ENCODE data around the gene SCAP. TPM values are rescaled to one million over a fixed set of nuclear protein-coding genes. Genes with fewer than 3 reads are reported as not detected.

The SCAP gene
- total RNA-seq, 1 experiment from 2014 or later = 67.6 TPM

DNA sequence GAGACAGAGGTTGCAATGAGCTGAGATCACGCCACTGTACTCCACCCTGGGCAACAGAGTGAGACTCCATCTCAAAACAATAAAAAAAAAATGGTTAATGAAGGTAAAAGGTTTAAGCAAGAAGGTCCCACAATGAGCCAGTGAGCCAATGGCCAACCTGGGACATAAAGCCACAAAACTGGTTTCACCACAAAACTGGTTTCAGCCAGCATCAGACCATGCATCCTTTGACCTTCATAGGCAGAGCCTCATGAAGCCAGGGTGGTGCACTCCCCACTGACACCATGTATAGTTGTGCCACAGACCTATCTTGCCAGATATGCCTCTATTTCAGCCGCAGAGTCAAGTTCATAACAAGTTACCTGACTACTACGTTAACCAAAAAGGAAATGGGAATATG is 41.9 kb downstream of the SCAP start:
- Histone ChIP-seq H2AFZ (ENCODE audit: low read depth, low read length, poor library complexity, severe bottlenecking) (no peak overlapping the region), H3K27me3 (ENCODE audit: insufficient read depth, low read length) (no peaks in the 10 kb centered on the region), H3K4me3 (replicated peaks in 1 of 2; ENCODE audit: low read depth in 1 of 2, low read length in 2 of 2) (no peak overlapping the region), H3K9ac (ENCODE audit: low read length) (no peak overlapping the region), H3K27ac (ENCODE audit: low read depth, low read length) (no peak overlapping the region), H4K20me1 (ENCODE audit: insufficient read depth) (peaks cover 5% of the 10 kb centered on the region; the same call in 1 of the 2 replicates), H3K4me1 (ENCODE audit: control insufficient read depth in 1 of 2, insufficient read depth in 2 of 2, low read length in 2 of 2) (peaks cover 7 to 8% of the 10 kb centered on the region in 2 experiments; a peak in 2 of 4 replicates), H3K79me2 (ENCODE audit: insufficient read depth, low read length) (peaks cover 7% of the 10 kb centered on the region; the same call in 1 of the 2 replicates), H3K36me3 (ENCODE audit: control insufficient read depth in 1 of 2, insufficient read depth in 2 of 2, low read length in 2 of 2) (peaks cover 7 to 12% of the 10 kb centered on the region in 2 experiments; a peak in 2 of 4 replicates), H3K9me3 (ENCODE audit: control insufficient read depth in 1 of 2, insufficient read depth in 1 of 2, low read depth in 1 of 2, low read length in 2 of 2) (no peaks in the 10 kb centered on the region), H3K9me2 (ENCODE audit: insufficient read depth) (no peaks in the 10 kb centered on the region), H3K4me2 (ENCODE audit: low read length) (no peak overlapping the region)
- BruUV-seq (replicated peaks) = no TSS peak
- DNase-seq (ENCODE audit: low read depth, low spot score) (no peak), ATAC-seq (no peak)
- intact Hi-C loops (cut with micrococcal nuclease) = no loop called here
- RAD21 ChIA-PET (ENCODE audit: low non-redundant PET in 1 of 2, low total read pairs in 2 of 2, uncharacterized antibody in 2 of 2, unreplicated experiment in 2 of 2) = no interaction called here
- TF ChIP-seq ZFX (IDR thresholded peaks at IDR 0.05) (no peak), RAD21 (IDR thresholded peaks at IDR 0.05; ENCODE audit: low read depth) (no peak), CEBPB (IDR thresholded peaks at IDR 0.05; ENCODE audit: low read depth) (no peak)
- POLR2A ChIA-PET = no interaction called here
- CTCF ChIA-PET = no interaction called here

DNA sequence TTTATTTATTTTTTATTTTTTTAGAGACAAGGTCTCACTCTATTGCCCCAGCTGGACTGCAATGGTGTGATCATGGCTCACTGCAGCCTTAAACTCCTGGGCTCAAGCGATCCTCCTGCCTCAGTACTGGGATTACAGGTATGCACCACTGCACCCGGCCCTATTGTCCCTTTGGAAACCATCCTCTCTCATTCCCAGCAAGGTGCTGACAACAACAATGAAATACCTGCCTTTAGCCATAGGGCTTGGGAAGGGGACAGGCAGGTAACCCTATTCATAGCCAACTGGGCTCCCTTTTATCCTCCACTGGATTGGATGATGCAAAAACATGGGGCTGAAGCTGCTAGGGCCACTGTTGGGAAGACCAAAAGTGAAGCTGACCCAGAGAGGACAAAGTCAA is 43.1 kb downstream of the SCAP start:
- no peak for ATAC-seq
- no peaks in the 10 kb centered on the region for H3K9me2 ChIP-seq (ENCODE audit: insufficient read depth)
- H4K20me1 ChIP-seq (ENCODE audit: insufficient read depth) = peaks cover 5% of the 10 kb centered on the region; the same call in 1 of the 2 replicates
- no peak overlapping the region for H3K27ac ChIP-seq (ENCODE audit: low read depth, low read length)
- CTCF ChIA-PET = no interaction called here
- intact Hi-C loops (cut with micrococcal nuclease) = no loop called here
- peaks cover 7% of the 10 kb centered on the region; the same call in 1 of the 2 replicates for H3K79me2 ChIP-seq (ENCODE audit: insufficient read depth, low read length)
- no peak overlapping the region for H3K4me3 ChIP-seq (replicated peaks in 1 of 2; ENCODE audit: low read depth in 1 of 2, low read length in 2 of 2)
- peaks cover 7 to 8% of the 10 kb centered on the region in 2 experiments; a peak in 2 of 4 replicates for H3K4me1 ChIP-seq (ENCODE audit: control insufficient read depth in 1 of 2, insufficient read depth in 2 of 2, low read length in 2 of 2)
- RAD21 ChIA-PET (ENCODE audit: low non-redundant PET in 1 of 2, low total read pairs in 2 of 2, uncharacterized antibody in 2 of 2, unreplicated experiment in 2 of 2) = no interaction called here
- no peaks in the 10 kb centered on the region for H3K27me3 ChIP-seq (ENCODE audit: insufficient read depth, low read length)
- H3K4me2 ChIP-seq (ENCODE audit: low read length) = no peak overlapping the region
- H3K36me3 ChIP-seq (ENCODE audit: control insufficient read depth in 1 of 2, insufficient read depth in 2 of 2, low read length in 2 of 2) = peaks cover 4 to 8% of the 10 kb centered on the region in 2 experiments; a peak in 2 of 4 replicates
- H2AFZ ChIP-seq (ENCODE audit: low read depth, low read length, poor library complexity, severe bottlenecking) = no peak overlapping the region
- no peak overlapping the region for H3K9ac ChIP-seq (ENCODE audit: low read length)
- no TSS peak for BruUV-seq (replicated peaks)
- H3K9me3 ChIP-seq (ENCODE audit: control insufficient read depth in 1 of 2, insufficient read depth in 1 of 2, low read depth in 1 of 2, low read length in 2 of 2) = no peaks in the 10 kb centered on the region
- DNase-seq (ENCODE audit: low read depth, low spot score) = no peak
- POLR2A ChIA-PET = no interaction called here
- TF ChIP-seq EZH2phosphoT487 (IDR thresholded peaks at IDR 0.05; ENCODE audit: borderline replicate concordance) (no peak), EGR1 (IDR thresholded peaks at IDR 0.05; ENCODE audit: low read depth) (no peak), POLR2A (IDR thresholded peaks at IDR 0.05; ENCODE audit: borderline replicate concordance, extremely low read depth, insufficient read depth, insufficient read length) (no peak), POLR2AphosphoS5 (IDR thresholded peaks at IDR 0.05; ENCODE audit: low read depth, low read length) (no peak), ZFX (IDR thresholded peaks at IDR 0.05) (no peak), SIN3A (IDR thresholded peaks at IDR 0.05; ENCODE audit: low read depth) (no peak), ELF1 (IDR thresholded peaks at IDR 0.05; ENCODE audit: borderline replicate concordance, low read depth) (no peak), FOSL1 (IDR thresholded peaks at IDR 0.05; ENCODE audit: low read depth) (no peak), JUND (IDR thresholded peaks at IDR 0.05) (no peak), ZNF274 (IDR thresholded peaks at IDR 0.05; ENCODE audit: low read depth, low read length) (no peak), CEBPB (IDR thresholded peaks at IDR 0.05; ENCODE audit: low read depth) (no peak), CBX3 (IDR thresholded peaks at IDR 0.05; ENCODE audit: low read depth) (no peak), RAD21 (IDR thresholded peaks at IDR 0.05; ENCODE audit: low read depth) (no peak)
- TF ChIP-seq, protein P1, sequence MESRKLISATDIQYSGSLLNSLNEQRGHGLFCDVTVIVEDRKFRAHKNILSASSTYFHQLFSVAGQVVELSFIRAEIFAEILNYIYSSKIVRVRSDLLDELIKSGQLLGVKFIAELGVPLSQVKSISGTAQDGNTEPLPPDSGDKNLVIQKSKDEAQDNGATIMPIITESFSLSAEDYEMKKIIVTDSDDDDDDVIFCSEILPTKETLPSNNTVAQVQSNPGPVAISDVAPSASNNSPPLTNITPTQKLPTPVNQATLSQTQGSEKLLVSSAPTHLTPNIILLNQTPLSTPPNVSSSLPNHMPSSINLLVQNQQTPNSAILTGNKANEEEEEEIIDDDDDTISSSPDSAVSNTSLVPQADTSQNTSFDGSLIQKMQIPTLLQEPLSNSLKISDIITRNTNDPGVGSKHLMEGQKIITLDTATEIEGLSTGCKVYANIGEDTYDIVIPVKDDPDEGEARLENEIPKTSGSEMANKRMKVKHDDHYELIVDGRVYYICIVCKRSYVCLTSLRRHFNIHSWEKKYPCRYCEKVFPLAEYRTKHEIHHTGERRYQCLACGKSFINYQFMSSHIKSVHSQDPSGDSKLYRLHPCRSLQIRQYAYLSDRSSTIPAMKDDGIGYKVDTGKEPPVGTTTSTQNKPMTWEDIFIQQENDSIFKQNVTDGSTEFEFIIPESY (IDR thresholded peaks at IDR 0.05; ENCODE audit: extremely low read depth, insufficient replicate concordance, low read length) = no peak
- TF ChIP-seq, protein P2, sequence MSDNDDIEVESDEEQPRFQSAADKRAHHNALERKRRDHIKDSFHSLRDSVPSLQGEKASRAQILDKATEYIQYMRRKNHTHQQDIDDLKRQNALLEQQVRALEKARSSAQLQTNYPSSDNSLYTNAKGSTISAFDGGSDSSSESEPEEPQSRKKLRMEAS (IDR thresholded peaks at IDR 0.05) = no peak
- TF ChIP-seq, protein P3, sequence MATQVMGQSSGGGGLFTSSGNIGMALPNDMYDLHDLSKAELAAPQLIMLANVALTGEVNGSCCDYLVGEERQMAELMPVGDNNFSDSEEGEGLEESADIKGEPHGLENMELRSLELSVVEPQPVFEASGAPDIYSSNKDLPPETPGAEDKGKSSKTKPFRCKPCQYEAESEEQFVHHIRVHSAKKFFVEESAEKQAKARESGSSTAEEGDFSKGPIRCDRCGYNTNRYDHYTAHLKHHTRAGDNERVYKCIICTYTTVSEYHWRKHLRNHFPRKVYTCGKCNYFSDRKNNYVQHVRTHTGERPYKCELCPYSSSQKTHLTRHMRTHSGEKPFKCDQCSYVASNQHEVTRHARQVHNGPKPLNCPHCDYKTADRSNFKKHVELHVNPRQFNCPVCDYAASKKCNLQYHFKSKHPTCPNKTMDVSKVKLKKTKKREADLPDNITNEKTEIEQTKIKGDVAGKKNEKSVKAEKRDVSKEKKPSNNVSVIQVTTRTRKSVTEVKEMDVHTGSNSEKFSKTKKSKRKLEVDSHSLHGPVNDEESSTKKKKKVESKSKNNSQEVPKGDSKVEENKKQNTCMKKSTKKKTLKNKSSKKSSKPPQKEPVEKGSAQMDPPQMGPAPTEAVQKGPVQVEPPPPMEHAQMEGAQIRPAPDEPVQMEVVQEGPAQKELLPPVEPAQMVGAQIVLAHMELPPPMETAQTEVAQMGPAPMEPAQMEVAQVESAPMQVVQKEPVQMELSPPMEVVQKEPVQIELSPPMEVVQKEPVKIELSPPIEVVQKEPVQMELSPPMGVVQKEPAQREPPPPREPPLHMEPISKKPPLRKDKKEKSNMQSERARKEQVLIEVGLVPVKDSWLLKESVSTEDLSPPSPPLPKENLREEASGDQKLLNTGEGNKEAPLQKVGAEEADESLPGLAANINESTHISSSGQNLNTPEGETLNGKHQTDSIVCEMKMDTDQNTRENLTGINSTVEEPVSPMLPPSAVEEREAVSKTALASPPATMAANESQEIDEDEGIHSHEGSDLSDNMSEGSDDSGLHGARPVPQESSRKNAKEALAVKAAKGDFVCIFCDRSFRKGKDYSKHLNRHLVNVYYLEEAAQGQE (IDR thresholded peaks at IDR 0.05; ENCODE audit: low read depth) = no peak

Data from HCT116 (cell line).